IMR-90 (cell line): ENCODE results near the gene NEMF. TPM values are rescaled to one million over a fixed set of nuclear protein-coding genes. Genes with fewer than 3 reads are reported as not detected.
A peak's percentile ranks its signal among the peaks of the same experiment; 100 is the strongest.

ENCODE experiments used
- ATAC-seq: fragments of 200-7000 bp; cut with Tn5 transposase; 2 replicates; pipeline ENCODE4 v1.9.1; 2020; ENCODE audit warnings: low read depth, mild to moderate bottlenecking, moderate library complexity
- BruUV-seq: library from RNA; stranded (reverse); fragments of 400-500 nt; replicated peaks from 2 replicates; lab custom pipeline; 2021; lab: Mats Ljungman, UMichigan
- CTCF ChIA-PET: fragments of 300-600 bp; formaldehyde crosslinking; extraction: SDS; loops from one replicate; lab custom pipeline; 2021; ENCODE audit warnings: antibody characterized with exemption; lab: Yijun Ruan, JAX
- POLR2A ChIA-PET: fragments of 300-600 bp; sonication (Branson Sonifier 250); formaldehyde crosslinking; loops from one replicate; lab custom pipeline; 2022; ENCODE audit warnings: antibody characterized with exemption; ENCODE audit not compliant: unreplicated experiment; lab: Charles Lee
- DNase-seq: peaks from one replicate; pipeline ENCODE4 v3.0.0; 2013
- H2AFZ ChIP-seq: replicated peaks from 2 replicates; pipeline ENCODE3; 2013; ENCODE audit warnings: low read length, mild to moderate bottlenecking; ENCODE audit not compliant: poor library complexity
- H2AK5ac ChIP-seq: 2 replicates; pipeline ENCODE4 v1.6.1; 2013; ENCODE audit warnings: low read depth, low read length, inconsistent platforms
- H2AK9ac ChIP-seq: replicated peaks from 2 replicates; pipeline ENCODE3; 2013; ENCODE audit warnings: mild to moderate bottlenecking, low read depth, low read length, moderate library complexity; ENCODE audit not compliant: poor library complexity
- H2BK120ac ChIP-seq: 2 replicates; pipeline ENCODE4 v1.6.1; 2013; ENCODE audit warnings: low read depth, low read length, inconsistent platforms
- H2BK15ac ChIP-seq: 3 replicates; pipeline ENCODE4 v1.6.1; 2013; ENCODE audit warnings: low read depth, low read length, inconsistent platforms
- H2BK20ac ChIP-seq: 2 replicates; pipeline ENCODE4 v1.6.1; 2013; ENCODE audit warnings: low read depth, mild to moderate bottlenecking, inconsistent platforms, low read length, moderate library complexity
- H2BK5ac ChIP-seq: 2 replicates; pipeline ENCODE4 v1.6.1; 2013; ENCODE audit warnings: mild to moderate bottlenecking, low read depth, low read length, inconsistent platforms; ENCODE audit not compliant: poor library complexity, severe bottlenecking
- H3K14ac ChIP-seq: replicated peaks from 2 replicates; pipeline ENCODE4 v1.6.1; 2013; ENCODE audit warnings: low read depth, low read length, inconsistent platforms
- H3K18ac ChIP-seq: 2 replicates; pipeline ENCODE4 v1.6.1; 2013; ENCODE audit warnings: low read depth, low read length, control low read depth
- H3K23ac ChIP-seq: 2 replicates; pipeline ENCODE4 v1.6.1; 2013; ENCODE audit warnings: low read depth, low read length, inconsistent platforms
- H3K27ac ChIP-seq: 2 replicates; pipeline ENCODE4 v1.5.1; 2013; ENCODE audit warnings: mild to moderate bottlenecking, control low read depth, low read length; ENCODE audit not compliant: insufficient read depth
- H3K27me3 ChIP-seq: 2 replicates; pipeline ENCODE4 v1.6.1; 2013; ENCODE audit warnings: low read length; ENCODE audit not compliant: control insufficient read depth, insufficient read depth
- H3K36me3 ChIP-seq: 2 replicates; pipeline ENCODE4 v1.6.1; 2013; ENCODE audit warnings: low read length, mixed read lengths; ENCODE audit not compliant: control insufficient read depth, insufficient read depth
- H3K4ac ChIP-seq: 2 replicates; pipeline ENCODE4 v1.6.1; 2013; ENCODE audit warnings: low read depth, low read length, inconsistent platforms
- H3K4me1 ChIP-seq: 2 replicates; pipeline ENCODE4 v1.6.1; 2013; ENCODE audit warnings: low read length, mixed read lengths; ENCODE audit not compliant: control insufficient read depth, insufficient read depth
- H3K4me2 ChIP-seq: 2 replicates; pipeline ENCODE4 v1.6.1; 2013; ENCODE audit warnings: low read depth, mild to moderate bottlenecking, control low read depth, low read length, moderate library complexity
- H3K4me3 ChIP-seq: 2 replicates; pipeline ENCODE4 v1.5.1; 2013; ENCODE audit warnings: low read depth, mild to moderate bottlenecking, control low read depth, low read length, moderate library complexity; ENCODE audit not compliant: insufficient read depth
- H3K56ac ChIP-seq: 2 replicates; pipeline ENCODE4 v1.6.1; 2013; ENCODE audit warnings: low read length, inconsistent platforms; ENCODE audit not compliant: insufficient read depth; ENCODE audit errors: extremely low read depth
- H3K79me1 ChIP-seq, 2 experiments: 2 replicates each; pipeline ENCODE4 v1.6.1; 2013; ENCODE audit warnings: low read length in 2 of 2, inconsistent platforms in 1 of 2, low read depth in 1 of 2
- H3K9ac ChIP-seq: 2 replicates; pipeline ENCODE4 v1.6.1; 2013; ENCODE audit warnings: low read depth, low read length, control low read depth
- H3K9me1 ChIP-seq: 2 replicates; pipeline ENCODE4 v1.6.1; 2013; ENCODE audit warnings: low read length, inconsistent platforms; ENCODE audit not compliant: insufficient read depth
- H3K9me3 ChIP-seq: 2 replicates; pipeline ENCODE4 v1.6.1; 2013; ENCODE audit warnings: low read length; ENCODE audit not compliant: control insufficient read depth, insufficient read depth
- H4K20me1 ChIP-seq: 2 replicates; pipeline ENCODE4 v1.6.1; 2013; ENCODE audit warnings: low read length, inconsistent platforms; ENCODE audit not compliant: insufficient read depth
- H4K5ac ChIP-seq: 2 replicates; pipeline ENCODE4 v1.6.1; 2013; ENCODE audit warnings: mild to moderate bottlenecking, low read depth, low read length, control low read depth
- H4K8ac ChIP-seq, 2 experiments: 2 replicates each; pipeline ENCODE4 v1.6.1; 2013; ENCODE audit warnings: low read depth in 2 of 2, low read length in 2 of 2, control low read depth in 1 of 2, inconsistent platforms in 1 of 2
- H4K91ac ChIP-seq: 2 replicates; pipeline ENCODE4 v1.6.1; 2013; ENCODE audit warnings: low read depth, low read length, inconsistent platforms; ENCODE audit not compliant: insufficient read depth
- CEBPB ChIP-seq: IDR thresholded peaks from 2 replicates; pipeline ENCODE4 v1.6.1; 2012; ENCODE audit warnings: low read depth, low read length, improper control_type of control experiment
- CHD1 ChIP-seq: IDR thresholded peaks from 2 replicates; pipeline ENCODE4 v1.6.1; 2012; ENCODE audit warnings: low read depth, low read length, improper control_type of control experiment
- CTCF ChIP-seq: conservative IDR thresholded peaks from 2 replicates; pipeline ENCODE4 v1.5.1; 2012; ENCODE audit warnings: mild to moderate bottlenecking, low read depth, low read length, improper control_type of control experiment
- FOS ChIP-seq: fragments of 150-350 bp; IDR thresholded peaks from 2 replicates; pipeline ENCODE4 v1.6.1; 2016; ENCODE audit warnings: low read depth, low read length
- MAFK ChIP-seq: IDR thresholded peaks from 2 replicates; pipeline ENCODE4 v1.6.1; 2012; ENCODE audit warnings: low read depth, low read length, improper control_type of control experiment
- MAZ ChIP-seq: IDR thresholded peaks from 2 replicates; pipeline ENCODE4 v1.6.1; 2012; ENCODE audit warnings: low read depth, mild to moderate bottlenecking, low read length, improper control_type of control experiment, moderate library complexity, borderline replicate concordance
- MXI1 ChIP-seq: IDR thresholded peaks from 2 replicates; pipeline ENCODE4 v1.6.1; 2012; ENCODE audit warnings: low read depth, mild to moderate bottlenecking, low read length, moderate library complexity, borderline replicate concordance
- NFE2L2 ChIP-seq: fragments of 150-350 bp; IDR thresholded peaks from 2 replicates; pipeline ENCODE4 v1.6.1; 2016; ENCODE audit warnings: low read depth, mild to moderate bottlenecking, low read length
- POLR2A ChIP-seq: IDR thresholded peaks from 2 replicates; pipeline ENCODE4 v1.6.1; 2012; ENCODE audit warnings: mild to moderate bottlenecking, low read depth, low read length
- RAD21 ChIP-seq: IDR thresholded peaks from 2 replicates; pipeline ENCODE4 v1.6.1; 2012; ENCODE audit warnings: low read length, improper control_type of control experiment
- RCOR1 ChIP-seq: IDR thresholded peaks from 2 replicates; pipeline ENCODE4 v1.6.1; 2012; ENCODE audit warnings: mild to moderate bottlenecking, low read length, improper control_type of control experiment; ENCODE audit not compliant: insufficient replicate concordance
- RFX5 ChIP-seq: IDR thresholded peaks from 2 replicates; pipeline ENCODE4 v1.8.0; 2012; ENCODE audit warnings: low read depth, mild to moderate bottlenecking, low read length, moderate library complexity
- SMC3 ChIP-seq: fragments of 150-350 bp; IDR thresholded peaks from 2 replicates; pipeline ENCODE4 v1.6.1; 2016; ENCODE audit warnings: low read depth, mild to moderate bottlenecking, antibody characterized with exemption, low read length, moderate library complexity
- USF2 ChIP-seq: fragments of 150-350 bp; IDR thresholded peaks from 2 replicates; pipeline ENCODE4 v1.6.1; 2017; ENCODE audit warnings: mild to moderate bottlenecking, antibody characterized with exemption, low read length, low read depth
- WGBS, 2 experiments: methylation state at CpG; one replicate each; pipeline versions ENCODE4 v1.1.5 to v1.1.7; 2013; ENCODE audit warnings: missing lambda C conversion rate in 2 of 2; ENCODE audit not compliant: insufficient read length in 1 of 2; ENCODE audit errors: extremely low coverage in 2 of 2; 5-methylcytosine and 5-hydroxymethylcytosine counted together
- dilution Hi-C: fragments of 300-500 bp; cut with HindIII; formaldehyde crosslinking; loops from one replicate; pipeline ENCODE4 v1.14.3; 2018; ENCODE audit warnings: low sequenced_read_pairs; ENCODE audit not compliant: unreplicated experiment
- in situ Hi-C: fragments of 300-500 bp; cut with MboI; formaldehyde crosslinking; loops from 3 replicates; pipeline ENCODE4 v1.14.3; 2019; ENCODE audit warnings: low sequenced_read_pairs, inconsistent platforms, mixed read lengths
- intact Hi-C: fragments of 100-400 bp; cut with micrococcal nuclease; formaldehyde crosslinking; loops from 2 replicates; pipeline ENCODE4 v1.10.0; 2022
- polyA plus RNA-seq, 3 experiments: library from polyadenylated mRNA; depleted of rRNA; stranded (reverse); fragments of >200 nt; gene quantifications; 2 replicates each; pipeline ENCODE4 v1.2.3, GENCODE V29; 2012; ENCODE audit warnings: low replicate concordance in 1 of 3
- total RNA-seq: library from RNA; depleted of rRNA; stranded (reverse); fragments of >200 nt; gene quantifications from 2 replicates; pipeline ENCODE4 v1.2.3, GENCODE V29; 2012
- TF ChIP-seq, protein P1 (sequence below): fragments of 150-350 bp; IDR thresholded peaks from 2 replicates; pipeline ENCODE4 v1.6.1; 2016; ENCODE audit warnings: low read depth, mild to moderate bottlenecking, low read length, moderate library complexity, borderline replicate concordance

The NEMF gene
- total and polyA plus RNA-seq, 2 of the 4 experiments (the other 2 are of a cell fraction), result 19.5 to 30.5 TPM

GRCh38 chr14:49880267-49881064 is 27.9 kb upstream of the NEMF start:
- H4K8ac ChIP-seq, result 0 out of 4 replicates have a peak overlapping the region, but pooled peaks of 1 of the 2 experiments have one; percentile 1
- H2AK5ac ChIP-seq, result no peak overlapping the region
- DNase-seq (no peak), ATAC-seq (no peak)
- no peaks in the 10 kb centered on the region for H3K9me1 ChIP-seq
- H3K27me3 ChIP-seq, result no peaks in the 10 kb centered on the region
- H4K91ac ChIP-seq, result no peak overlapping the region
- no peak overlapping the region for H3K56ac ChIP-seq
- H3K4me3 ChIP-seq, result no peak overlapping the region
- H2BK120ac ChIP-seq, result no peak overlapping the region
- H3K9ac ChIP-seq, result no peak overlapping the region
- peak overlapping the region; percentile 74 for H2AFZ ChIP-seq
- H3K4me1 ChIP-seq, result no peaks in the 10 kb centered on the region
- dilution Hi-C loops (no loop called here), in situ Hi-C loops (no loop called here), intact Hi-C loops (no loop called here)
- no peaks in the 10 kb centered on the region for H3K9me3 ChIP-seq
- no peak overlapping the region for H3K4me2 ChIP-seq
- POLR2A ChIA-PET, result interaction anchor here (0.5 kb wide), 1 partner anchor 12 kb away, joined by 4 read pairs; the partner anchor contains the start of gene ARF6
- BruUV-seq, result no TSS peak
- no peak overlapping the region for H2BK15ac ChIP-seq
- H4K5ac ChIP-seq, result no peak overlapping the region
- H3K79me1 ChIP-seq, result no peaks in the 10 kb centered on the region
- CTCF ChIA-PET, result interaction anchor here (0.5 to 1.4 kb wide), 6 partner anchors 10 to 90 kb away, joined by 4 to 11 read pairs (median 4); no protein-coding TSS in a partner anchor
- no peaks in the 10 kb centered on the region for H4K20me1 ChIP-seq
- no peaks in the 10 kb centered on the region for H3K36me3 ChIP-seq
- no peak overlapping the region for H3K23ac ChIP-seq
- H3K4ac ChIP-seq, result no peak overlapping the region
- H2AK9ac ChIP-seq, result no peak overlapping the region
- no peak overlapping the region for H3K18ac ChIP-seq
- H2BK5ac ChIP-seq, result no peak overlapping the region
- no peak overlapping the region for H2BK20ac ChIP-seq
- H3K27ac ChIP-seq, result no peak overlapping the region
- H3K14ac ChIP-seq, result no peak overlapping the region
- 83% methylated on average over 2 of the region's 9 CpGs; no CpG with 5 or more reads in 1 of the 2 experiments for WGBS, 2 experiments
- TF ChIP-seq MAFK (no peak), CEBPB (no peak), MXI1 (no peak), RFX5 (no peak), SMC3 (no peak), RAD21 (no peak), FOS (no peak), MAZ (no peak), RCOR1 (no peak), POLR2A (no peak), CHD1 (no peak), NFE2L2 (no peak), USF2 (no peak), CTCF (no peak)
- TF ChIP-seq, protein P1, sequence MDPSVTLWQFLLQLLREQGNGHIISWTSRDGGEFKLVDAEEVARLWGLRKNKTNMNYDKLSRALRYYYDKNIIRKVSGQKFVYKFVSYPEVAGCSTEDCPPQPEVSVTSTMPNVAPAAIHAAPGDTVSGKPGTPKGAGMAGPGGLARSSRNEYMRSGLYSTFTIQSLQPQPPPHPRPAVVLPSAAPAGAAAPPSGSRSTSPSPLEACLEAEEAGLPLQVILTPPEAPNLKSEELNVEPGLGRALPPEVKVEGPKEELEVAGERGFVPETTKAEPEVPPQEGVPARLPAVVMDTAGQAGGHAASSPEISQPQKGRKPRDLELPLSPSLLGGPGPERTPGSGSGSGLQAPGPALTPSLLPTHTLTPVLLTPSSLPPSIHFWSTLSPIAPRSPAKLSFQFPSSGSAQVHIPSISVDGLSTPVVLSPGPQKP, result no peak
